Endothelial cell of hepatic sinusoid (primary cell): Measurements from ENCODE around the gene ATAD1.

Experiments used
- in situ Hi-C: cut with HindIII; loops from 2 replicates; pipeline ENCODE4 v1.10.0; 2017; ENCODE audit warnings: low sequenced_read_pairs

Gene ATAD1

GRCh38 chr10:87722716-87723115, 95.3 kb downstream of the ATAD1 start:
- in situ Hi-C loops, result loop anchor here (5.0 kb wide), 1 partner anchor 95 kb away; no protein-coding TSS in a partner anchor

- in situ Hi-C loops, result loop anchor here (5.0 kb wide), 1 partner anchor 94 kb away; no protein-coding TSS in a partner anchor
Observed at GRCh38 chr10:87721781-87722180, 96.2 kb downstream of the ATAD1 start.

GRCh38 chr10:87720665-87721064, 97.4 kb downstream of the ATAD1 start:
- in situ Hi-C loops, result loop anchor here (5.0 kb wide), 1 partner anchor 93 kb away; no protein-coding TSS in a partner anchor

- in situ Hi-C loops, result no loop called here
Observed at GRCh38 chr10:87716348-87716670, 101.7 kb downstream of the ATAD1 start.

- in situ Hi-C loops, result no loop called here
Observed at GRCh38 chr10:87715552-87716347, 102.3 kb downstream of the ATAD1 start.

GRCh38 chr10:87713707-87714106, 104.3 kb downstream of the ATAD1 start:
- in situ Hi-C loops, result no loop called here

- in situ Hi-C loops, result no loop called here
Observed at GRCh38 chr10:87712913-87713616, 105.0 kb downstream of the ATAD1 start.

GRCh38 chr10:87707254-87707653, 110.8 kb downstream of the ATAD1 start:
- in situ Hi-C loops, result no loop called here

GRCh38 chr10:87706731-87707130, 111.3 kb downstream of the ATAD1 start:
- in situ Hi-C loops, result no loop called here

- in situ Hi-C loops, result no loop called here
Observed at GRCh38 chr10:87705339-87705738, 112.7 kb downstream of the ATAD1 start.

GRCh38 chr10:87703771-87704170, 114.3 kb downstream of the ATAD1 start:
- in situ Hi-C loops, result no loop called here

- in situ Hi-C loops, result no loop called here
Observed at GRCh38 chr10:87702973-87703294, 115.1 kb downstream of the ATAD1 start.

GRCh38 chr10:87702260-87702972, 115.6 kb downstream of the ATAD1 start:
- in situ Hi-C loops, result no loop called here
